HG03280 (cell line): ENCODE measurements around the gene PPP2R5E.

ENCODE experiments used
- ATAC-seq: cut with Tn5 transposase; IDR thresholded peaks from one replicate; pipeline ENCODE4 v1.9.1; 2021; ENCODE audit warnings: mild to moderate bottlenecking, moderate library complexity; ENCODE audit not compliant: unreplicated experiment

Gene PPP2R5E

GRCh38 chr14:63435838-63436237 is 107.3 kb downstream of the PPP2R5E start:
- no peak for ATAC-seq

GRCh38 chr14:63435204-63435603 is 108.0 kb downstream of the PPP2R5E start:
- no peak for ATAC-seq

- ATAC-seq, result no peak
These were observed 110.2 kb downstream of the PPP2R5E start for GRCh38 chr14:63432888-63433552.

GRCh38 chr14:63432228-63432627 is 110.9 kb downstream of the PPP2R5E start:
- ATAC-seq, result no peak

- ATAC-seq, result no peak
These were observed 111.7 kb downstream of the PPP2R5E start for GRCh38 chr14:63431466-63431865.

- ATAC-seq, result no peak
These were observed 114.7 kb downstream of the PPP2R5E start for GRCh38 chr14:63428486-63428885.

GRCh38 chr14:63426838-63427352 is 116.3 kb downstream of the PPP2R5E start:
- no peak for ATAC-seq

- ATAC-seq, result no peak
These were observed 119.3 kb downstream of the PPP2R5E start for GRCh38 chr14:63423889-63424288.

- ATAC-seq, result no peak
These were observed 119.8 kb downstream of the PPP2R5E start for GRCh38 chr14:63423381-63423780.

GRCh38 chr14:63421919-63422318 is 121.3 kb downstream of the PPP2R5E start:
- ATAC-seq, result no peak

- ATAC-seq, result no peak
These were observed 122.0 kb downstream of the PPP2R5E start for GRCh38 chr14:63421226-63421625.

- ATAC-seq, result no peak
These were observed 125.2 kb downstream of the PPP2R5E start for GRCh38 chr14:63418020-63418419.

GRCh38 chr14:63413009-63413408 is 130.2 kb downstream of the PPP2R5E start:
- no peak for ATAC-seq

GRCh38 chr14:63406333-63406732 is 136.8 kb downstream of the PPP2R5E start:
- ATAC-seq, result no peak

- ATAC-seq, result no peak
These were observed 137.5 kb downstream of the PPP2R5E start for GRCh38 chr14:63405715-63406114.

GRCh38 chr14:63404906-63405305 is 138.3 kb downstream of the PPP2R5E start:
- no peak for ATAC-seq

GRCh38 chr14:63401646-63402045 is 141.5 kb downstream of the PPP2R5E start:
- ATAC-seq, result no peak

GRCh38 chr14:63398952-63399351 is 144.2 kb downstream of the PPP2R5E start:
- ATAC-seq, result no peak

GRCh38 chr14:63394841-63395240 is 148.3 kb downstream of the PPP2R5E start:
- ATAC-seq, result no peak

GRCh38 chr14:63394432-63394831 is 148.7 kb downstream of the PPP2R5E start:
- ATAC-seq, result no peak

GRCh38 chr14:63393012-63393411 is 150.2 kb downstream of the PPP2R5E start:
- ATAC-seq, result no peak

- no peak for ATAC-seq
These were observed 150.9 kb downstream of the PPP2R5E start for GRCh38 chr14:63392236-63392635.
